Endothelial cell of umbilical vein (primary cell): ENCODE data around the gene SGCE.

Experiments
- CTCF ChIP-seq, 2 donors: IDR thresholded peaks; 1 replicate in 1 of 2; 2 replicates in 1 of 2; pipeline ENCODE4 v1.5.1; 2011; ENCODE audit warnings: low read length in 2 of 2, mild to moderate bottlenecking in 2 of 2, moderate library complexity in 2 of 2, control low read depth in 1 of 2, inconsistent platforms in 1 of 2, low read depth in 1 of 2; ENCODE audit not compliant: insufficient read depth in 1 of 2; ENCODE audit errors: extremely low read depth in 1 of 2
- POLR2A ChIP-seq: IDR thresholded peaks from 2 replicates; pipeline ENCODE4 v1.6.1; 2012; ENCODE audit warnings: low read depth, mild to moderate bottlenecking, control low read depth, low read length

- TF ChIP-seq CTCF (IDR thresholded peaks at IDR 0.05; ENCODE audit: extremely low read depth in 1 of 2, insufficient read depth in 1 of 2, low read depth in 1 of 2, low read length in 2 of 2): no peak
- TF ChIP-seq POLR2A: no peak
Measured at GRCh38 chr7:94547126-94547525, 108.8 kb downstream of the SGCE start.
